Panc1 (cell line): Measurements from ENCODE around the gene ZNF362. TPM values are rescaled to one million over a fixed set of nuclear protein-coding genes. Genes with fewer than 3 reads are reported as not detected.

Experiments used
- ATAC-seq: fragments of 200-7000 bp; cut with Tn5 transposase; 2 replicates; pipeline ENCODE4 v1.9.1; 2020; ENCODE audit warnings: mild to moderate bottlenecking, moderate library complexity
- BruUV-seq: library from RNA; stranded (reverse); fragments of 400-500 nt; replicated peaks from 2 replicates; lab custom pipeline; 2021; lab: Mats Ljungman, UMichigan
- CTCF ChIA-PET: fragments of 300-600 bp; sonication (Branson Sonifier 250); formaldehyde crosslinking; loops from one replicate; lab custom pipeline; 2022; ENCODE audit warnings: antibody characterized with exemption; lab: Charles Lee
- POLR2A ChIA-PET: fragments of 300-600 bp; sonication (Branson Sonifier 250); formaldehyde crosslinking; loops from one replicate; lab custom pipeline; 2022; ENCODE audit warnings: antibody characterized with exemption; lab: Charles Lee
- DNase-seq: peaks from one replicate; pipeline ENCODE4 v3.0.0-alpha.2; 2010; ENCODE audit warnings: low read depth, low spot score
- H3K27ac ChIP-seq: 2 replicates; pipeline ENCODE4 v1.5.1; 2011; ENCODE audit warnings: mild to moderate bottlenecking, low read length, inconsistent platforms
- H3K27me3 ChIP-seq: fragments of 200-500 bp; sonication (Bioruptor generic); 2 replicates; pipeline ENCODE4 v1.6.0; 2014; ENCODE audit warnings: low read length, inconsistent platforms; ENCODE audit not compliant: control insufficient read depth, insufficient read depth
- H3K36me3 ChIP-seq: fragments of 200-500 bp; sonication (Bioruptor generic); 2 replicates; pipeline ENCODE4 v1.5.1; 2014; ENCODE audit warnings: inconsistent platforms, mild to moderate bottlenecking, low read length, moderate library complexity; ENCODE audit not compliant: control insufficient read depth, insufficient read depth
- H3K4me1 ChIP-seq: 2 replicates; pipeline ENCODE4 v1.5.1; 2011; ENCODE audit warnings: inconsistent platforms, mild to moderate bottlenecking, low read length, moderate library complexity; ENCODE audit not compliant: control insufficient read depth, insufficient read depth
- H3K4me3 ChIP-seq, 2 experiments: 2 replicates each; pipeline ENCODE4 v1.5.1; 2011 to 2012; ENCODE audit warnings: low read depth in 2 of 2, low read length in 2 of 2, mild to moderate bottlenecking in 2 of 2, inconsistent platforms in 1 of 2, moderate library complexity in 1 of 2
- H3K9me3 ChIP-seq: fragments of 200-500 bp; sonication (Bioruptor generic); 2 replicates; pipeline ENCODE4 v1.5.1; 2014; ENCODE audit warnings: low read depth, mild to moderate bottlenecking, inconsistent platforms, low read length, moderate library complexity; ENCODE audit not compliant: control insufficient read depth, insufficient read depth
- CTCF ChIP-seq: fragments of 450-650 bp; IDR thresholded peaks from 2 replicates; pipeline ENCODE4 v1.5.1; 2017; ENCODE audit warnings: mild to moderate bottlenecking
- POLR2AphosphoS5 ChIP-seq: IDR thresholded peaks from 2 replicates; pipeline ENCODE4 v1.6.1; 2012; ENCODE audit warnings: mild to moderate bottlenecking, low read depth, low read length, moderate library complexity
- REST ChIP-seq, 2 experiments: IDR thresholded peaks; 2 replicates each; pipeline ENCODE4 v1.6.1; 2011 to 2012; ENCODE audit warnings: low read depth in 2 of 2, control low read depth in 1 of 2, low read length in 1 of 2, mild to moderate bottlenecking in 1 of 2, moderate library complexity in 1 of 2; ENCODE audit not compliant: insufficient read depth in 1 of 2
- SIN3A ChIP-seq: IDR thresholded peaks from 2 replicates; pipeline ENCODE4 v1.6.1; 2012; ENCODE audit warnings: low read depth, mild to moderate bottlenecking, low read length, moderate library complexity, borderline replicate concordance; ENCODE audit not compliant: insufficient read depth
- TCF7L2 ChIP-seq: IDR thresholded peaks from 2 replicates; pipeline ENCODE4 v1.6.1; 2011; ENCODE audit warnings: mild to moderate bottlenecking, low read depth, low read length, inconsistent platforms
- in situ Hi-C: cut with HindIII; loops from 2 replicates; pipeline ENCODE4 v1.10.0; 2016; ENCODE audit warnings: low sequenced_read_pairs, low pct_unique_long_range_greater_than_20kb
- intact Hi-C: fragments of 100-400 bp; cut with micrococcal nuclease; formaldehyde crosslinking; loops from one replicate; pipeline ENCODE4 v1.10.0; 2022; ENCODE audit not compliant: unreplicated experiment
- total RNA-seq: library from RNA; stranded (reverse); gene quantifications from one replicate; pipeline ENCODE4 v1.2.1, GENCODE V29; 2021; ENCODE audit not compliant: unreplicated experiment

Gene ZNF362
- total RNA-seq, 1 experiment from 2014 or later: 17.5 TPM

GRCh38 chr1:33263890-33264504, 7.7 kb downstream of the ZNF362 start:
- POLR2A ChIA-PET: no interaction called here
- CTCF ChIA-PET: no interaction called here
- Histone ChIP-seq H3K4me1 (no peaks in the 10 kb centered on the region), H3K9me3 (no peaks in the 10 kb centered on the region), H3K4me3 (no peak overlapping the region), H3K27me3 (no peaks in the 10 kb centered on the region), H3K36me3 (no peaks in the 10 kb centered on the region), H3K27ac (no peak overlapping the region)
- intact Hi-C loops (no loop called here), in situ Hi-C loops (no loop called here)
- TF ChIP-seq CTCF: no peak
- TF ChIP-seq SIN3A: no peak
- no peak for TF ChIP-seq REST (IDR thresholded peaks at IDR 0.05; ENCODE audit: insufficient read depth in 1 of 2, low read depth in 2 of 2, low read length in 1 of 2)
- TF ChIP-seq POLR2AphosphoS5: no peak
- no peak for TF ChIP-seq TCF7L2
- no peak for ATAC-seq
- BruUV-seq: no TSS peak
- no peak for DNase-seq

GRCh38 chr1:33265780-33266605, 9.7 kb downstream of the ZNF362 start:
- POLR2A ChIA-PET: no interaction called here
- Histone ChIP-seq H3K36me3 (no peaks in the 10 kb centered on the region), H3K27ac (no peak overlapping the region), H3K4me3 (no peak overlapping the region), H3K27me3 (no peaks in the 10 kb centered on the region), H3K9me3 (no peaks in the 10 kb centered on the region), H3K4me1 (no peaks in the 10 kb centered on the region)
- in situ Hi-C loops: no loop called here
- BruUV-seq: no TSS peak
- CTCF ChIA-PET: interaction anchor here (0.5 kb wide), 1 partner anchor 166 kb away, joined by 7 read pairs; no protein-coding TSS in a partner anchor
- ATAC-seq (no peak), DNase-seq (no peak)
- intact Hi-C loops: no loop called here
- no peak for TF ChIP-seq SIN3A
- TF ChIP-seq TCF7L2: no peak
- TF ChIP-seq CTCF: no peak
- no peak for TF ChIP-seq POLR2AphosphoS5
- no peak for TF ChIP-seq REST (IDR thresholded peaks at IDR 0.05; ENCODE audit: insufficient read depth in 1 of 2, low read depth in 2 of 2, low read length in 1 of 2)
